GM18507 (cell line): Measurements from ENCODE around the gene DNASE1L1.
A peak's percentile ranks its signal among the peaks of the same experiment; 100 is the strongest.

ENCODE experiments used
- DNase-seq: peaks from one replicate; pipeline ENCODE4 v3.0.0; 2011; ENCODE audit warnings: low read depth; ENCODE audit not compliant: insufficient read length; ENCODE audit errors: extremely low spot score
- FAIRE-seq: peaks from 2 replicates; lab custom pipeline; 2011; peaks lifted over from hg19 to GRCh38; lab: Jason Lieb, UNC

Gene DNASE1L1

GRCh38 chrX:154372612-154373022, 36.4 kb downstream of the DNASE1L1 start:
- DNase-seq (no peak), FAIRE-seq (peak; percentile 87)

- FAIRE-seq (no peak), DNase-seq (no peak)
These were observed 37.2 kb downstream of the DNASE1L1 start for GRCh38 chrX:154371789-154372300.

GRCh38 chrX:154371017-154371788, 37.9 kb downstream of the DNASE1L1 start:
- peak; percentile 89 for FAIRE-seq
- peak; percentile 54 for DNase-seq

- FAIRE-seq (no peak), DNase-seq (no peak)
These were observed 38.6 kb downstream of the DNASE1L1 start for GRCh38 chrX:154370300-154371016.

GRCh38 chrX:154369449-154370299, 39.4 kb downstream of the DNASE1L1 start:
- FAIRE-seq (peak; percentile 81), DNase-seq (no peak)

GRCh38 chrX:154368630-154369448, 40.2 kb downstream of the DNASE1L1 start:
- no peak for DNase-seq
- FAIRE-seq: peak; percentile 88

GRCh38 chrX:154367474-154368308, 41.4 kb downstream of the DNASE1L1 start:
- FAIRE-seq (no peak), DNase-seq (no peak)

- no peak for FAIRE-seq
These were observed 42.4 kb downstream of the DNASE1L1 start for GRCh38 chrX:154366666-154367055.

GRCh38 chrX:154365997-154366665, 42.9 kb downstream of the DNASE1L1 start:
- DNase-seq (no peak), FAIRE-seq (no peak)

More at GRCh38 chrX:154366666-154367055, 42.4 kb downstream of the DNASE1L1 start:
- DNase-seq: no peak

- no peak for DNase-seq
- no peak for FAIRE-seq
These were observed 43.9 kb downstream of the DNASE1L1 start for GRCh38 chrX:154365052-154365600.

- DNase-seq (no peak), FAIRE-seq (no peak)
These were observed 45.2 kb downstream of the DNASE1L1 start for GRCh38 chrX:154363706-154364439.

GRCh38 chrX:154362085-154362742, 46.8 kb downstream of the DNASE1L1 start:
- DNase-seq: no peak
- no peak for FAIRE-seq

GRCh38 chrX:154360155-154360713, 48.8 kb downstream of the DNASE1L1 start:
- DNase-seq: no peak
- FAIRE-seq: no peak

- no peak for DNase-seq
- FAIRE-seq: no peak
These were observed 49.5 kb downstream of the DNASE1L1 start for GRCh38 chrX:154359362-154360154.

- DNase-seq: no peak
- no peak for FAIRE-seq
These were observed 50.2 kb downstream of the DNASE1L1 start for GRCh38 chrX:154358829-154359228.
